Muscle of back (tissue), 11 donors: Measurements from ENCODE around the gene NPTX2. TPM values are rescaled to one million over a fixed set of nuclear protein-coding genes. Genes with fewer than 3 reads are reported as not detected.
A peak's percentile ranks its signal among the peaks of the same experiment; 100 is the strongest.

Experiments used
- DNase-seq, 3 donors: peaks; one replicate each; pipeline versions ENCODE4 v3.0.0 to v3.0.0-alpha.2; 2013
- polyA plus RNA-seq, 10 donors: library from polyadenylated mRNA; unstranded; fragments of 120-200 nt; gene quantifications; one replicate each; pipeline ENCODE4 v1.2.1, GENCODE V29; 2013; ENCODE audit not compliant: insufficient read length in 10 of 10

Gene NPTX2
- polyA plus RNA-seq, 10 donors = 4.9 to 13.5 (median 9.0) TPM

- DNase-seq = peak in 1 of 3 donors; percentile 24
Measured at GRCh38 chr7:98616381-98617050, 569 bp upstream of the NPTX2 start.

GRCh38 chr7:98617960-98618418 is 904 bp downstream of the NPTX2 start:
- DNase-seq = peak in 1 of 3 donors; percentile 24

GRCh38 chr7:98618786-98619185 is 1.7 kb downstream of the NPTX2 start:
- DNase-seq = no peak

GRCh38 chr7:98619450-98620321 is 2.6 kb downstream of the NPTX2 start:
- DNase-seq = no peak

- no peak for DNase-seq
Measured at GRCh38 chr7:98621573-98622482, 4.7 kb downstream of the NPTX2 start.

- DNase-seq = no peak
Measured at GRCh38 chr7:98622926-98623325, 5.8 kb downstream of the NPTX2 start.

- no peak for DNase-seq
Measured at GRCh38 chr7:98624846-98625420, 7.8 kb downstream of the NPTX2 start.

GRCh38 chr7:98626460-98627412 is 9.7 kb downstream of the NPTX2 start:
- peak in 1 of 3 donors; percentile 31 for DNase-seq

- DNase-seq = no peak
Measured at GRCh38 chr7:98627413-98627790, 10.3 kb downstream of the NPTX2 start.

- DNase-seq = no peak
Measured at GRCh38 chr7:98628418-98628817, 11.3 kb downstream of the NPTX2 start.

- DNase-seq = peak in 1 of 3 donors; percentile 45
Measured at GRCh38 chr7:98629001-98629431, 11.9 kb downstream of the NPTX2 start.

GRCh38 chr7:98630149-98630548 is 13.1 kb downstream of the NPTX2 start:
- DNase-seq = no peak

- no peak for DNase-seq
Measured at GRCh38 chr7:98630770-98631169, 13.7 kb downstream of the NPTX2 start.

- no peak for DNase-seq
Measured at GRCh38 chr7:98638853-98639252, 21.8 kb downstream of the NPTX2 start.

GRCh38 chr7:98640375-98640774 is 23.3 kb downstream of the NPTX2 start:
- no peak for DNase-seq

GRCh38 chr7:98641646-98642500 is 24.8 kb downstream of the NPTX2 start:
- peak; percentile 27 to 87 (median 67) for DNase-seq

GRCh38 chr7:98643236-98643985 is 26.3 kb downstream of the NPTX2 start:
- DNase-seq = peak in 1 of 3 donors; percentile 9

GRCh38 chr7:98646465-98646864 is 29.4 kb downstream of the NPTX2 start:
- DNase-seq = no peak
